ENCODE data around the gene SPECC1L.
"Not testable (repeated sequence)": the region's sequence is repeated elsewhere in the genome, so short reads cannot be mapped to it uniquely, and the experiment has no call there.

SPECC1L gene

DNA sequence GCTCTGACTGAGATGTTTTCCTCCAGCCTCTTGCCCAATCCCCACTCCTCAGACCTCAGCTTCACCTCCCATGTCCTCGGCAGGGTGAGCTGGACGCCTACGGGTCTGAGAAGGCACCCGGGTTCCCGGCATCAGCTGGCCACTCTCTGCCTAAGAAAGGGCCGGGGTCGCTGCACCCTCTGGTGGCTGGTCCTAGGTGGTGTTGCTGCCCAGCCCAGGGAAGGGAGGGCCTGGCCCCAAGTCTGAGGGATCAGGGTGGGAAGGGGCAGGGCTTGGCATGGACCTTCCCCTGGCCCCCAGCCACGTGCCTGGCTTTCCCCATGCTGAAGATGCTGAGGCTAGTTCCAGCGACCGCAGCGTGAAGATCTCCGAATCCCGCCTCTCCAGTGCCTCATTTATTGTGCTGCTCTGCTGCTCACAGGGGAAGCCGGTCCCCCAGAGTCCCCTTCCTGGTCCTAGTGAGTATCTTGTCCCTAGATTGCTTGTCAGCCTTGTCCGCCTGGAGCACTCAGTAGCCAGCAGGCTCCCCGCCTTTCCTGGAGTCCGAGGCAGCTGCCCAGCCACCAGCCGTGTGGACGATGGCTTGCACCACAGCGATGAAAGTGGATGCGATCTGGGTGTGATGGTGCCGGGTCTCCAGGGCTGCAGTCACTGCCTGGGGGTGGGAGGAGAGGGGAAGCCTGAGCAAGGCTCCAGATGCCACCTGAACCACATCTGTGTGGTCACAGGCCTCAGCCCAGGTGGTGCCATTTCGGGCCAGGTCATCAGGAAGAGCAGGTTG, 22.9 kb upstream of the SPECC1L start:
- peak; percentile 22 for DNase-seq

DNA sequence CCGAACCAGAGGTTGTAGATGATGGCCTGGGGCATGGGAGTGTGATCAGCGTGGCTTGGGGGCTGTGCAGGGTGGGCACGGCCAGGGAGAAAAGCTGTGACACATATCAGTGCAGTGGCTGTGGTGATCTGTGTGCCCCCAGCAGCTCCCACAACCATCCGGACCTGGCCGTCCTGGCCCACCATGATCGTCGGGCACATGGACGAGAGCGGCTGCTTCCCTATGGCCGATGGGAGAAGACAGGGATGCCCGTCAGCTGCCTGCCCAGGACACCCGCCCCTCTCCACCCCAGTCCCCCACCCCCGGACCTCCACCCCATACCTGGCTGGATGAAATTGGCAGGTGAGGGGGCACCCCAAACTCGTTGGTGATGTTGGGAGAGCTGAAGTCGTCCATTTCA, 22.0 kb upstream of the SPECC1L start:
- not testable (repeated sequence) for DNase-seq

DNA sequence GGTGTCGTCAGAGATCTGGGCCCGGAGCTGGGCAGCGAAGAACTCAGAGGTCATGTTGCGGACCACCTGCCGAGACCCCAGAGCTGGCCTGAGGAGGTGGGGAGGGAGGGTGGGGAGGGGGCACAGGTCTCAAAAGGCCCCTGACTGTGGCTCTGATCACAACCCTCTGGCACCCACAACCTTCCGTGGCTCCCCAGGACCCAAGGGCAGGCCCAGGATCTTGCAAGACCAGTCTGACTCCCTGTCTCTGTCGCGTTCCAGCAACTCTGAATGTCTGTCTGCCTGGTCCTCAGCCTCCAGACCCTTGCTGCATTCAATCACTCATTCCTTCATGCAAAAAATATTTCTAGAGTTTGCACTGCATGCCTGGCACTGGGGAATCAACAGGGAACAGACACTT, 21.2 kb upstream of the SPECC1L start:
- DNase-seq, result not testable (repeated sequence)

DNA sequence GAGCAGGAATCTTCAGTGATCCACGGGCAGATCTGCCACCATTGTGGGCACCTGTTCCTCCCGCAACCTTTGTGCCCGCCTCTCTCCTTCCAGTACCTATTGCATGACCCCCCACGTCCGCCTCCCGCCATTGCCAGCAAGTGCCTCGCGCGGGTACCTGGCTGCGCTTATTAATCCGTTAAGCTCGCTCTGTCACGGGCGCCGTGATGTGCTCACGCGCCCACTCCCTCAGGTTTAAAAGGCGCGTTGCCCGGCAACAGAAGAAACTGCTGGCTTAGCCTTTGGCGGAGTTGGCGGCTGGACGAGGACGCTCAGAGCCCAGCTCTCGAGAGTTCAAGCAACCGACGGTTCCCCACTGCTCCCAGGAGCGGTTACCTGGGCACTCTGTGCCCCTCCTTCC, 19.3 kb upstream of the SPECC1L start:
- not testable (repeated sequence) for DNase-seq

DNA sequence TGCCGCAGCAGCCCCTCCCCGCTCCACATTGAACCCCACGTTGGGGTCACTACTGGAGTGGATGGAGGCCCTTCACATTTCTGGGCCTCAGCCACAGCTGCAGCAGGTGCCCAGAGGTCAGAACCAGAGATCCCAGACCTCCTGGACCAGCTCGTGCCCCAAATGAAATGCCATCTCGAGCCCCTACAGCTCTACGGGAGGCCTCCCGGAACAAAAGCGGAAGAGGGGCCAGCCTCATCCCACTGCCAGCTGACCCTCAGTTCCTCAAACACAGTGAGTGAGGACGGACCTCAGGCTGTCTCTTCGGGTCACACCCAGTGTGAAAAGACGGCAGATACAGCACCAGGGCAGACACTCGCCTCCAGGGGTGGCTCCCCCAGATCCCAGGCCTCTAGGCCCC, 17.5 kb upstream of the SPECC1L start:
- DNase-seq, result not testable (repeated sequence)

DNA sequence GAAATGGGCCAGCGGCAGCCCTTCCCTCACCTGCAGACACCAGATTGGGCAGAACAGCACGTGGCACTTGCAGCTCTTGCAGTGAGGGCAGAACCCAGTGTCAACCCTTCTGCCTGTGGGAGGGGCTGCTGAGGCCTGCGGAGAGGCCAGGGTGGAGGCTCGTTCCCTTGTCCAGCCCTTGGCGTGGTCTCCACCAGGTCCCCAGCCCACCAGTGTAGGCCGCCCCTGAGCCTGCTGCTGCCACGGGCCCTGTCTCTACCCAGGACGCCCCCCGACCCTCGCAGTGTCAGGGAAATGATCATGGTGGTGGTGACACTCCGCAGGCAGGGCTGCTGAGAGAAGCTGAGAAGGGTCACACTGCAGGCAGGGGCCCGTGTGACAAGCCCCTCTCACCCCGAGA, 14.5 kb upstream of the SPECC1L start:
- not testable (repeated sequence) for DNase-seq

DNA sequence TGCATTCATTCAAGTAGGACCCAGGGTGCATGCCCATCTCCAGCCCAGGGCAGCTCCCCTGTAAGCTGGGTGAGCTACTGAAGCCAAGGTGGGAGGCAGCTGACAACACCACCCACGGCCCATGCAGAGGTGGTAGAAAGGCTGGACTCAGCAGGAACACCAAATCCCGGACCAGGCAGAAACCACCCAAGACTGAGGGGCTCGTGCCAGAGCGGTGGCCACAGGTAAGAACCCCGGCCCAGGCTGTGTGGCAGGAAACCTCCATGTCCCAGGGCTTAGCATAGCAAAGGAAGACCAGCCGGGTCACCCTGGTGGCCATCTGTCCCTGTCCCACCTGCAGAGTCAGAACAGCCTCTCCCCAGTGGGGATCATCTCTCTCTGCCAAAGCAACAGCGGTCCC, 13.9 kb upstream of the SPECC1L start:
- not testable (repeated sequence) for DNase-seq

DNA sequence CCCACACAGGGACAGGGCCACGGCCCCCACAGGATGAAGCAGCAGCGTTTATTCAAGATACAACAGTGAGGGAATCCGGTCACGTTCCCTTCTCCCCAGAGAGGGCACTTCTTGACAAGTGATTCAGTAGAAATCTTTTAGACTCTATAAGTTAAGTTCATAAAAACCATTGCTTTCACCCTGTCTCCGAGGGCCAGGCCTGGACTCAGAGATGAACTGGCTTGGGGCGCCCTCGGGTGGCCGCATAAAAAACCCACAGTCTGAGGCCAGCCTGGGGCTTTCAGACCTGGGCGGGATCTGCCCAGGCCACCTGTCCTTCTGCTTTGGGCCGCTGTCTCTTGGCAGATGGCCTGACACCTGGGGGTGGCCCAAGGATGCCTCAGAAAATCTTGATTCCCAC, 11.2 kb upstream of the SPECC1L start:
- peak; percentile 35 for DNase-seq

DNA sequence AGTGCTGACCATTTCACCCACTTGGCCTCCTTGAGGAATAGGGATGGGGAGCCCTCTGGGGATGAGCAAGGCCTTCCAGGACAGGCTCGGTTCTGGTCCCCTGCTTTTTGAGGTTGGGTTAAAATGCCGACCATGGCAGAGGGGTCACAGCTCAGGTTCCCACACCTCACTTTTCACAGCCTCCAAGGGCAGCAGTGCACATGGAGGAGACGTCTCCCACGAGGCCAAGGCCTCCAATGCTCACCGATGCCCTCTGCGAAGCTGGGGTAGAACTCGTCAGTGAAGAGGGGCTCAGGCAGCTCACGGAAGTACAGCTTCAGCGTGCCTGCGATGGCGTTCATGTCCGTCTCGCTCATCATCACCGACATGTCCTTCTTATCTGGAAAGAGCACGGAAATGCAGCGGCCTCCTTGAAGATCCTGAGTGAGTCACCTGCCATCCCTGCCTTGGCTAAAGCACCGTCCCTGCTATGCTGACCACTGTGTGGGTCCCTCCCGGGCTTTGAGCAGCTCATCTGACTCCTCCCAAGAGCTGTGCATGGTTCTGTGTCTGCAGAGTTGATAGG, 8.4 kb upstream of the SPECC1L start:
- not testable (repeated sequence) for DNase-seq

DNA sequence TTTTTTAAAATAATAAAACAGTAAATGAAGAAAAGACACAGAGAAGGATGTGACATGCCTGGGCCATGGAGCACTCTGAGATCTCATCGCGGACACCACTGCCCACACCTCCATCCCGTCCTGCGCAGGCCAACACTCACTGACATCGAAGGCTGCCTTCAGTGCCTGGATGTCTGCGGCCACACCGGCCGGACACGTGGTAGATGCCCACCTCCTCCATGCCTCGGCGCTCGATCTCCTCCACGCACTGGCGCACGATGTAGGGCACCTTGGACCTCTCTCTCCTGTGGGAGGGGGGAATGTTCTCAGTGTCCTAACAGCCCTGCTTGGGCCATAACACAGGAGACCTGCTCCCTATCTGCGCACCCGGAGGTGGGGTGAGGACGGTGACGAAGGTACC, 7.2 kb upstream of the SPECC1L start:
- not testable (repeated sequence) for DNase-seq

DNA sequence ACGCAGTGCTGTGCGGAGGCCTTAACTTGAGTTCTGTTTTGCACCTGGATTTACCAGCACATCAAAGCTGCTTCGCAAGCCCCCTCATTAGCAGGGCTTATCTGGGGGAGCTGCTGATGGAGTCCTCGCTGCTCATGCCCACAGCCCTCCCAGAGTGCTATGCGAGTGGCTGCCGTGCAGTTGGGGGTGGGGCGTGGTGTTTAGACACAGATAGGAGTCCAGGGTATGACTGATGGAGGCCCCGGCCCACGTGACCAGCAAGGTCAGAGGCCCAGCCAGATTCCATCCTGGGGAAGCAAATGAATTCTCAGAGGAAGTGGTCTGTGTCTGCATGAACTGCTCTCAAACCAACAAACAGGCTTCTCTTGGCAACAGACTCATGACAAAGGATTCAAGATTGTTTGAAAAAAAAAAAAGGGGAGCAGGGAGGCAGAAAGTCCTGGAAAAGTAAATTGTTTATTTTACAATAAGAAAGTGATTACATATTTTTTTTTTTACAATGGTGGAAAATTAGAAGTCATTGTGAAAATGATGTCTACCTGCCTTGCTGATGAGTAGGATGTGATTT, 6.2 kb upstream of the SPECC1L start:
- not testable (repeated sequence) for DNase-seq

DNA sequence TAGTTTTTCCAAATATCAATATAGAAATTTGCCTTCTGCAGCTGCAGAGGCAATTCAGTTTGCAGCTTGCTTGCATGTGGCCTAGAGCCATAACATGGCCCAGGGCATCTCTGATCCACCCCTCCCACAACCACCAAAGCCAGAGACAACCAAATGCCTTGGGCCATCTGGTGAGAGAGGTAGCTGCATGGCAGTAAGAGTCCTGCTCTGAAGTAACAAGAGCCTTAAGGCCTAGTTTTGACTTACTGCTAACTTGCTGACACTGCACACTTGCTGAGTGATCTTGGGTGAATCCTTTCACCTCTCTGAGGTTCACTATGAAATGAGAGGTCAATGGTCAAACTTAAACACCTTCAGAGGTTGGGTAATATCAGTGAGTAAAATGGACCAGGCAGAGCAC, 4.9 kb upstream of the SPECC1L start:
- DNase-seq, result no peak

DNA sequence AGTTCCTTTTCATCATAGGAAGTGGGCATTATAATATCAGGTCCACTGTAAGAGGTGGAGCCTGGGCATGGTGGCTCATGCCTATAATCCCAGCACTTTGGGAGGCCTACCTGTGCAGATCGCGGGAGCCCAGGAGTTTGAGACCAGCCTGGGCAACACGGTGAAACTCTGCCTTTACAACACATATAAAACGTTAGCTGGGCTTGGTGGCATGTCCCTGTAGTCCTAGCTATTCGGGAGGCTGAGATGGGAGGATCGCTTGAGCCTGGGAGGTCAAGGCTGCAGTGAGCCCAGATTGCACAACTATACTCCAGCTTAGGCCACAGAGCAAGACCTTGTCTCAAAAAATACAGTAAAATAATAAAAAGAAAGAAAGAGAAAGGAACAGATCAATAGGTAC, 4.1 kb upstream of the SPECC1L start:
- DNase-seq, result not testable (repeated sequence)

DNA sequence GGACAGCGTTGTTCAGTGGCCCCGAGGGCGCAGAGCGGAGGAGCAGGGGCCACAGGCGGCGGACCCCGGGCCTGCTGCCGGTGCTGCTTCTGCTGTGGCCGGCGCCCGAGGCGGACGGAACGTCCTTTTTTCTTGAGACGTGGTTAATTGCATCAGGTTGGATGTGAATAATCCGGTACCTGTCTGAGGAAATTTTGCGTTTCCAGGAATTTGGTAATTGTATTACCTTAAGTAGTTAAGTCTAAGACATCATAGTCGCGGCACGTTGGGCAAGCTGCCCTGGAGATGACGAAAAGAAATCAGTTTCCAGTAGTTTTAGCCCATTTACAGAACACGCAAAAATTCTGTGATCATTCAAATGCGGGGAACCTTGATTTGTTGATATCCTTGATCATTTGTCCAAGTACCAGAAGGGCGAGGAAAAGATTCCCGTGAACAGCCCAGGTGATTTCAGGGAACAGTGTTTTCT, 789 bp downstream of the SPECC1L start:
- DNase-seq, result no peak

DNA sequence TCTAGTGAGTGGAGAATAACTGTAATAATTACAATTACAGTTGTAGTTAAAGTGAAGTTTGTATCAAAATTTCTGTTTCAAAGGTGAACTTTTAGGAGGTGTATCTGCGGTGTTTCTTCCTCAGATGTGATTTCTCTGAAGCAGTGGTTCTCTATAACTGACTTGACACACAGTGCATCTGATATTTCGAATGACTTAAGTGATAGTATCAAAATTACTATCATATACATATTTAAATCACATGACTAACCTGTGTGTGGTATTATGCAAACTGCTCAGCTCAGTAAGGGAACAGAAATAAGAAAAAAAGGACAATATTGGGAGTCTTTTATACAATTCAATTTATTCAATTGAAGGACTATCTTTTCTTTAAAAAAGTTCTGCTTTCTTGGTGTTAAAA, 2.4 kb downstream of the SPECC1L start:
- DNase-seq, result not testable (repeated sequence)

DNA sequence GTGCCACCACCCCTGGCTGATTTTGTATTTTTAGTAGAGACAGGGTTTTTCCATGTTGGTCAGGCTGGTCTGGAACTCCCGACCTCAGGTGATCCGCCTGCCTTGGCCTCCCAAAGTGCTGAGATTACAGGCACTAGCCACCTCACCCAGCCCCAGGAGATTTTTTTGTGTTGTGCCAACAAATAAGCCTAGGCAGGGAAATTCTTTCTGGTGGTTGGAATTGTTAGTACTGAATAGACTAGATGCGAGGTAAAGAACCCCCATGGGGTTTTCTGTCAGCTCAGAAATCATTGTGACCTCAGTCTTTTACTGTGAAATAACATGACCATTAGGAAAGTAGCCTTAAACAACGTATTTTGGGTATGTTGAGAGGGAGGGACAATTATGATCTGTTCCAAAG, 3.3 kb downstream of the SPECC1L start:
- DNase-seq, result not testable (repeated sequence)

DNA sequence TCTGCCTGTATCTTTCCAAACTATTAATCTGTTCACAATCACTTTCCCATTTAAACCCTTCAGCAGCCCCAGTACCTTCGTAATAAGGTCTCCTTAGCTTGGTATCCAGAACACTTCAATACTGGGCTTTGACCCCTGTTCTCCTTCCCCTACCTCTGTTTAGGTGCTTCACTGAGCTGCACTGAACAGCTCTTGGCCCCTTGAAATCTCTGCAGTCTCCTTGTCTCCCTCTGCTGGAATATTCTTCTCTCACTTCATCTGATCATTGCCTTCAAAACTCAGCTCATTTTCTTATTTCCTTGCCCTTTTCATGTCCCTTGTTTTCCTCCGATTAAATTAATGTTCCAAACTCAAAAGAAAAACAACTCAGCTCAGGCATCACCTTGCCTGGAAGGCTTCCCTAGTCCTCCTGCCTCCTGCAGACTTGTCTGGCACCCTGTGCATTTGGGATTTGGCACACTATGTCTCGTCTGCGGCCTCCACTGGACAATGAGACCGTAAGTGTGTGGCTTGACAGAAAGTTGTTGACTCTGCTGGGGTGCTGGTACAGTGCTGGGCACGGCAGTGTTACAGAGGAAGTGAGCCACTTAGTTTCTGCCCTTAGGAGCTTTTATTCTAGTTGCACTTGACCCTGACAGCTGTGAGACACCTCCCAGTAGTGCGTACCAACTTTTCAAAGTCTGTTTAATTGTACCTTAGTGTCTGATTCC, 4.2 kb downstream of the SPECC1L start:
- not testable (repeated sequence) for DNase-seq

DNA sequence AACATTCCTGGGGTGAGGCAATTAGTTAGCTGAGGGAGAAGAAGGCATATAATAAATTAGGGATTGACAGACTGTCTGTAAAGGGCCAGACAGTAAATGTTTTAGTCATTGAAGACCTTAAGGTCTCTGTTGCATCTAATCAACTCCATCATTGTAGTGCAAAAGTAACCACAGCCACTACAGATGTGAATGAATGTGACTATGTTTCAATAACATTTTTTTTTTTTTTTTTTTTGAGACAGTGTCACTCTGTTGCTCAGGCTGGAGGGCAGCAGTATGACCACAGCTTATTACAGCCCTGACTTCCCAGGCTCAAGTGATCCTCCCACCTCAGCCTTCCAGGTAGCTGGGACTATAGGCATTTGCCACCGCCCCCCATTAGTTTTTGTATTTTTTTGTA, 9.7 kb downstream of the SPECC1L start:
- DNase-seq, result not testable (repeated sequence)

DNA sequence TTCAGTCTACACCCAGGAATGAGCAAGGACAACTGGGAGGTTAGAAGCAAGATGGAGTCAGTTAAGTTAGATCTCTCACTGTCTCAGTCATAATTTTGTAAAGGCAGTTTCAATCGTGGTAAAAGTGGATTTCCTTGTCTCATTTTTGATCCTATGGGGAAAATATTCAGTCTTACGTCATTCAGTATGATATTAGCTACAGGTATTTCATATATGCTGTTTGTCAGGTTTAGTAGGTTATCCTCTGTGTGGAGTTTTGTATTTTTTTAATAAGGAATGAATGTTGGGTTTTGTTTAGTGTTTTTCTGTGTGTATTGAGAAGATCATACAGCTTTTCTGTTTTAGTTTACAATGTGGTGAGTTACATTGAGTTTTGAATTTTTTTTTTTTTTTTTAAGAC, 11.8 kb downstream of the SPECC1L start:
- DNase-seq, result no peak

DNA sequence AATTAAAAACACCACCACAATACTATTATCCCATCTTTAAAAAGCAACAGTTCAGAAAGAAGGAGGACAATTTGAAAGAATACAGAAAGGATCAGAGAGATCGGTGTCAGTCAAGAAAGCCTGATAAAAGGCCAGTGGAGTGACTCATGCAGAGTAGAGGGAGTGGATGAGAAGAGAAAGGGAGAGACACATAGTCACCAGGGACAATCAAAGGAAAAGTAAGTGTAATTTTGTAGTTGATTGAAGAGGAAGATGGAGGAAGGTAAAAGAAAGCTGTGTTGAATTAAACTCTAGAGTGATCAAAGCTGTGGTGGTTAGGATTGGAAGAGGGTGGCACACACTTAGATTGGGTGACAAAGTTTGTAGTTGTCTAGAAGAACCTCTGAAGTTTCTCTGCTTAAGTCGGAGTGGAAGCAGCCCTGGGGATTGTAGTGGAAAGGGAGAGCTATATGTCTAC, 14.1 kb downstream of the SPECC1L start:
- DNase-seq, result no peak

DNA sequence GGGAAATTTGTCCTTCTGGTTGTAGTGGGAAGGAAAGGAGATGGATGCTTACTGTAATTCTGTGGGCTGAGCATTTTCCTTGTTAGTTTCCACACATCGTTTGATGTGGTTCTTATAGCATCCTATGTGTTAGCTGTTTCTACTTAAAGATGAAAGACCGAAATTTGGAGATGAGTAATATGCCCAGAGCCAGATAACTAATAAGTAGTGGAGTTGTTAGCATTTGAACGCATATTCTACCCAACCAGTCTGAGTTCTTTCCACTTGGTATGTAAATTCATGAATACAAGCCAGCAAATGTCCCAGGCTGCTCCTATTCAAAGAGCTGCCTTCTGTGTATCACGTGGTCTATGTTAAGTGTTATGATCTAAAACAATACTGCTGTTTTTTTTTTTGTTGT, 14.6 kb downstream of the SPECC1L start:
- DNase-seq, result no peak

DNA sequence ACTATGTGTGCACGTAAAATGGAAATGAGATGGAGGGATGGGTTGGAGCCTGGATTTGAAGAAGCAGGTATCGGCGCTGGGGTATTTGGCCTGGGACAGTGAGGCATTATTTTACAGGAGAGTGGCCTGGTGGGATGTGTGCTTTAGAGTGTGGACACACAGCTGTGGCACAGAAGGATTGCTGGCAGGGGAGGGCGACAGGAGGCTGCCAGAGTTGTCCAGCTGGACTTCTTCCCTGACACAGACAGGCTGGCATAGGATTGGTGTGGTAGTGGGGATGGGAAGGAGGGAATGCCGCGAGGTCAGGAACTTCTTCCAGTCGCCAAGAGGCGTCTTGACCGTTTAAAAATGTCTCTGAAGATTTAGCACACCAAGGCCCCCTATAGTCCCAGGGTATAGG, 16.6 kb downstream of the SPECC1L start:
- DNase-seq, result not testable (repeated sequence)

DNA sequence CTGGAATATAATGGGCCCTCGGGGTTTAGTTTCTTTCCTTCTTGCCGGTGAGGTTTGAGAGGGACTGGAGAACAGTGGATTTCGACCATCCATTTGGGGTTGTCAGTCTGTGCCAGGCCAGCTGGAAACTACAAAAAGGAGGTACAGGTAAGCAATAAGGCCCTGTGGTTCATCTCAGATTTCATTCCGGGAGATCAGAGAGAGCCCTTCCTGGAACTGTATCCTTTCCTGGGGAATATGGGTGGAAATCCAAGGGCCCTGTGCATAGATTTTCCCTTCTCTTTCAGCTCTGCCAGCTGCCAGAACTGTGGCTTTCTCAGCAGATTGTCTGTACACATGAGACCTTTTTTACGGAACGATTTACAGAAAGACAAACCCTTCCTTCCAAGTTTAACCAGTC, 17.2 kb downstream of the SPECC1L start:
- DNase-seq, result not testable (repeated sequence)

Measured in effector CD4-positive, alpha-beta T cell (primary cell).